Upper lobe of left lung (tissue), 6 donors: ENCODE data around the gene MGAT4A. TPM values are rescaled to one million over a fixed set of nuclear protein-coding genes. Genes with fewer than 3 reads are reported as not detected.

ENCODE experiments used
- ATAC-seq, 2 donors: fragments of 200-7000 bp; cut with Tn5 transposase; one replicate each; pipeline ENCODE4 v1.9.1; 2022; ENCODE audit warnings: mild to moderate bottlenecking in 2 of 2, moderate library complexity in 2 of 2; ENCODE audit not compliant: low FRiP score in 2 of 2
- DNase-seq, 2 donors: peaks; one replicate each; pipeline ENCODE4 v3.0.0-alpha.2; 2019 to 2020
- H3K27ac ChIP-seq, 4 donors: fragments of 200-600 bp; sonication (generic); one replicate each; pipeline ENCODE4 v1.5.1; 2016 to 2019
- H3K27me3 ChIP-seq, 4 donors: fragments of 200-600 bp; sonication (generic); one replicate each; pipeline ENCODE4 v1.5.1; 2017 to 2019
- H3K36me3 ChIP-seq, 4 donors: fragments of 200-600 bp; sonication (generic); one replicate each; pipeline ENCODE4 v1.5.1; 2016 to 2019
- H3K4me1 ChIP-seq, 4 donors: fragments of 200-600 bp; sonication (generic); one replicate each; pipeline ENCODE4 v1.5.1; 2018 to 2019
- H3K4me3 ChIP-seq, 4 donors: fragments of 200-600 bp; sonication (generic); one replicate each; pipeline ENCODE4 v1.5.1; 2017 to 2019; ENCODE audit warnings: mild to moderate bottlenecking in 2 of 4, moderate library complexity in 1 of 4
- H3K9me3 ChIP-seq, 4 donors: fragments of 200-600 bp; sonication (generic); one replicate each; pipeline ENCODE4 v1.5.1; 2018 to 2019
- EP300 ChIP-seq, 4 donors: sonication (generic); formaldehyde crosslinking; IDR thresholded peaks; one replicate each; pipeline ENCODE4 v1.5.1; 2017; ENCODE audit warnings: antibody characterized with exemption in 4 of 4, control low read depth in 2 of 4
- POLR2A ChIP-seq, 4 donors: fragments of 450-650 bp; IDR thresholded peaks; one replicate each; pipeline ENCODE4 v1.5.1; 2016 to 2017; ENCODE audit warnings: antibody characterized with exemption in 4 of 4, mild to moderate bottlenecking in 2 of 4
- POLR2AphosphoS5 ChIP-seq, 2 donors: sonication (generic); formaldehyde crosslinking; IDR thresholded peaks; one replicate each; pipeline ENCODE4 v1.5.1; 2017; ENCODE audit warnings: antibody characterized with exemption in 2 of 2
- WGBS, 2 donors: methylation state at CpG; one replicate each; pipeline ENCODE4 v1.1.5; 2017 to 2018; 5-methylcytosine and 5-hydroxymethylcytosine counted together
- total RNA-seq, 6 donors: library from RNA; depleted of rRNA in 4 of 6; stranded (reverse); fragments of >200 nt in 4 of 6; gene quantifications; one replicate each; pipeline versions ENCODE4 v1.1.0 to v1.2.1, GENCODE V29; 2016 to 2021
- TF ChIP-seq, protein P1 (sequence below), 6 experiments: fragments of 450-650 bp in 4 of 6; fragments of 200-600 bp in 2 of 6; sonication (generic) in 2 of 6; IDR thresholded peaks; one replicate each; pipeline ENCODE4 v1.5.1; 2016 to 2019; ENCODE audit warnings: antibody characterized with exemption in 6 of 6
- donor health status: DM: no; HTN: no; CAD: no; lungs with moderate emphysema.
- donor health status: DM: no; HTN: yes; CAD: no; lungs with severe emphysema.

The MGAT4A gene
- total RNA-seq, 6 donors from 2014 or later = 28.4 to 69.6 (median 53.6) TPM

DNA sequence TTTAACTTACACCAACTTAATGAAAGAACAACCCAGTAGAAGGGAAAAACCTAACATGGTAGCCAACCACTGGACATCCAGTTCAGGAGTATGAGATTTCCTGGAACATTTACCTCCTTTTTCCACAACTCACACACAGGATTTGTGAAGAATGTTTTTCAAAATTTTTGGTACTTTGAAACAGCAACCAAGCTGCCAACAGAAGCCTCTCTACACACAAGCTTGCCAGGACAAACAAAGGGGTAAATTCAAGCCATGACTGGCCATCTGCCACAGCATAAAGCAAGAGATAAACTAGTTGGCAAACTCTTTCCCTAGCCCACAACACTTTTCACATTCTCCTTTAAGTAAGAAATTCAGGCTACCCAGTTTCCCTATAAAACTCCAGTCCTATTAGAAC lies 21.4 kb downstream of the MGAT4A start:
- no peak for TF ChIP-seq POLR2A (IDR thresholded peaks at IDR 0.05)
- TF ChIP-seq EP300 (IDR thresholded peaks at IDR 0.05) = no peak
- TF ChIP-seq, protein P1, sequence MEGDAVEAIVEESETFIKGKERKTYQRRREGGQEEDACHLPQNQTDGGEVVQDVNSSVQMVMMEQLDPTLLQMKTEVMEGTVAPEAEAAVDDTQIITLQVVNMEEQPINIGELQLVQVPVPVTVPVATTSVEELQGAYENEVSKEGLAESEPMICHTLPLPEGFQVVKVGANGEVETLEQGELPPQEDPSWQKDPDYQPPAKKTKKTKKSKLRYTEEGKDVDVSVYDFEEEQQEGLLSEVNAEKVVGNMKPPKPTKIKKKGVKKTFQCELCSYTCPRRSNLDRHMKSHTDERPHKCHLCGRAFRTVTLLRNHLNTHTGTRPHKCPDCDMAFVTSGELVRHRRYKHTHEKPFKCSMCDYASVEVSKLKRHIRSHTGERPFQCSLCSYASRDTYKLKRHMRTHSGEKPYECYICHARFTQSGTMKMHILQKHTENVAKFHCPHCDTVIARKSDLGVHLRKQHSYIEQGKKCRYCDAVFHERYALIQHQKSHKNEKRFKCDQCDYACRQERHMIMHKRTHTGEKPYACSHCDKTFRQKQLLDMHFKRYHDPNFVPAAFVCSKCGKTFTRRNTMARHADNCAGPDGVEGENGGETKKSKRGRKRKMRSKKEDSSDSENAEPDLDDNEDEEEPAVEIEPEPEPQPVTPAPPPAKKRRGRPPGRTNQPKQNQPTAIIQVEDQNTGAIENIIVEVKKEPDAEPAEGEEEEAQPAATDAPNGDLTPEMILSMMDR (IDR thresholded peaks at IDR 0.05) = no peak
- no peak for TF ChIP-seq POLR2AphosphoS5 (IDR thresholded peaks at IDR 0.05)
- ATAC-seq = no peak
- DNase-seq = no peak
- H3K27me3 ChIP-seq = no peaks in the 10 kb centered on the region
- no peak overlapping the region for H3K4me3 ChIP-seq
- H3K36me3 ChIP-seq = no peaks in the 10 kb centered on the region
- H3K4me1 ChIP-seq = peaks cover 10 to 43% (median 27%) of the 10 kb centered on the region in 4 donors
- no peak overlapping the region for H3K27ac ChIP-seq
- H3K9me3 ChIP-seq = no peaks in the 10 kb centered on the region

GRCh38 chr2:98708396-98709186 lies 22.3 kb downstream of the MGAT4A start:
- Histone ChIP-seq H3K4me1 (peaks cover 18 to 52% (median 37%) of the 10 kb centered on the region in 4 donors), H3K36me3 (no peaks in the 10 kb centered on the region), H3K4me3 (no peak overlapping the region), H3K9me3 (no peaks in the 10 kb centered on the region), H3K27me3 (no peaks in the 10 kb centered on the region), H3K27ac (no peak overlapping the region)
- ATAC-seq (no peak), DNase-seq (no peak)
- no peak for TF ChIP-seq POLR2AphosphoS5 (IDR thresholded peaks at IDR 0.05)
- 69 to 76% methylated on average over 6 of the region's 6 CpGs for WGBS, 2 donors

DNA sequence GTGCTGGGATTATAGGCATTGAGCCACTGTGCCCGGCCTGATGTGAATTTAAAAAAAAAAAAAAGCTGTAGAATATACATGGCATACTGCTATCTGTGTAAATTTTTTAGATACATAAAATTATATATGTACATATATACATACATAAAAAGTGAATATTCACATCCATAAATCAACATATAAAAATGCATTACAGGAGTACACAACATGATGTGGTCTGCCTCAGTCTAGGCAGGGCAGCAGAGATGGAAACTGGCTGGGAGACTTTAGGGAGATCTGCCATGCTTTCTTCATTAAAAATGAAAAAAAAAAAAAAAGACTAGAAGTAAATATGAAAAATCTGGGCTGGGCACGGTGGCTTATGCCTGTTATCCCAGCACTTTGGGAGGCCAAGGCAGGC lies 24.3 kb downstream of the MGAT4A start:
- no peak for DNase-seq
- no peak overlapping the region for H3K4me3 ChIP-seq
- no peaks in the 10 kb centered on the region for H3K9me3 ChIP-seq
- H3K4me1 ChIP-seq = peaks cover 34 to 71% (median 49%) of the 10 kb centered on the region in 4 donors
- TF ChIP-seq POLR2A (IDR thresholded peaks at IDR 0.05) = no peak
- TF ChIP-seq EP300 (IDR thresholded peaks at IDR 0.05) = no peak
- no peak for TF ChIP-seq POLR2AphosphoS5 (IDR thresholded peaks at IDR 0.05)
- TF ChIP-seq, protein P1 (IDR thresholded peaks at IDR 0.05) = no peak
- H3K27me3 ChIP-seq = no peaks in the 10 kb centered on the region
- WGBS, 2 donors = 84 to 96% methylated on average over 2 of the region's 2 CpGs
- H3K27ac ChIP-seq = no peak overlapping the region
- no peak for ATAC-seq
- H3K36me3 ChIP-seq = no peaks in the 10 kb centered on the region

DNA sequence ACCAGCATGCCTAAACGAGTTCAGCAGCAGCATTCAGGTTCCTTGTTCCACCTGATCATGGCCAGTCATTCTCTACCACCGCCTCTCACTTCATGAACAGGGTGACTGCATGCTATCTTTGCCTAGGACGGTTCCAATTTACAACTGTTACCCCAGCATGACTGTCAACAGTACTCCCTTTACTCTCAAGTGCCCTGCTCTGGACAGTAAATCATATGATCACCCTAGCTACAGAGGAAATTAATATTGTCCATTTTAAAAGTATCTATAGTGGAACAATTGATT lies 25.7 kb downstream of the MGAT4A start:
- peaks cover 43 to 66% (median 55%) of the 10 kb centered on the region in 4 donors for H3K4me1 ChIP-seq

GRCh38 chr2:98704499-98705332 lies 26.2 kb downstream of the MGAT4A start:
- Histone ChIP-seq H3K27me3 (no peaks in the 10 kb centered on the region), H3K9me3 (no peaks in the 10 kb centered on the region), H3K4me1 (peaks cover 43 to 60% (median 52%) of the 10 kb centered on the region in 4 donors), H3K4me3 (no peak overlapping the region), H3K36me3 (no peaks in the 10 kb centered on the region), H3K27ac (no peak overlapping the region)
- DNase-seq = no peak
- no peak for ATAC-seq
- no peak for TF ChIP-seq POLR2AphosphoS5 (IDR thresholded peaks at IDR 0.05)
- no peak for TF ChIP-seq POLR2A (IDR thresholded peaks at IDR 0.05)
- no peak for TF ChIP-seq EP300 (IDR thresholded peaks at IDR 0.05)
- TF ChIP-seq, protein P1 (IDR thresholded peaks at IDR 0.05) = no peak
- 83 to 86% methylated on average over 9 of the region's 9 CpGs for WGBS, 2 donors

More for the DNA sequence above, 25.7 kb downstream of the MGAT4A start:
- Histone ChIP-seq H3K27ac (no peak overlapping the region), H3K4me3 (no peak overlapping the region), H3K27me3 (no peaks in the 10 kb centered on the region), H3K9me3 (no peaks in the 10 kb centered on the region), H3K36me3 (no peaks in the 10 kb centered on the region)
- TF ChIP-seq POLR2A (IDR thresholded peaks at IDR 0.05) = no peak
- TF ChIP-seq, protein P1 (IDR thresholded peaks at IDR 0.05) = no peak
- TF ChIP-seq EP300 (IDR thresholded peaks at IDR 0.05) = no peak
- TF ChIP-seq POLR2AphosphoS5 (IDR thresholded peaks at IDR 0.05) = no peak
- 86 to 90% methylated on average over 3 of the region's 3 CpGs for WGBS, 2 donors
- no peak for DNase-seq
- ATAC-seq = no peak
